Measurements from ENCODE around the gene PEX7. TPM values are rescaled to one million over a fixed set of nuclear protein-coding genes. Genes with fewer than 3 reads are reported as not detected.

Gene PEX7
- total RNA-seq, result 10.6 TPM
- polyA plus RNA-seq (ENCODE audit: insufficient read depth, low read depth, low replicate concordance), result 21.3 TPM
- long read RNA-seq, donor 1, partial matches to known transcripts, result 0 of 1 reads
- long read RNA-seq, donor 1, other reads (novel, unspliced or antisense), result 0 of 1 reads
- long read RNA-seq, donor 2, transcript PEX7-201 (10 exons, 1,464 nt), result major isoform, 5 of 5 reads
- long read RNA-seq, donor 2, partial matches to known transcripts, result 0 of 5 reads
- long read RNA-seq, donor 2, other reads (novel, unspliced or antisense), result 0 of 5 reads
- long read RNA-seq, donor 3, transcript PEX7-201 (10 exons, 1,464 nt), result major isoform, 5 of 5 reads
- long read RNA-seq, donor 3, partial matches to known transcripts, result 0 of 5 reads
- long read RNA-seq, donor 3, other reads (novel, unspliced or antisense), result 0 of 5 reads
- long read RNA-seq, donor 4, transcript PEX7-201 (10 exons, 1,464 nt), result major isoform, 6 of 6 reads
- long read RNA-seq, donor 4, partial matches to known transcripts, result 0 of 6 reads
- long read RNA-seq, donor 4, other reads (novel, unspliced or antisense), result 0 of 6 reads
- long read RNA-seq, donor 5, result 0 reads
- long read RNA-seq, donor 6, partial matches to known transcripts, result 0 of 1 reads
- long read RNA-seq, donor 6, other reads (novel, unspliced or antisense), result 0 of 1 reads
- long read RNA-seq, donor 7, partial matches to known transcripts, result 0 of 8 reads
- long read RNA-seq, donor 7, other reads (novel, unspliced or antisense), result 4 of 8 reads
- long read RNA-seq, donor 8, partial matches to known transcripts, result 0 of 4 reads
- long read RNA-seq, donor 8, other reads (novel, unspliced or antisense), result 0 of 4 reads
- long read RNA-seq, donor 9, partial matches to known transcripts, result 0 of 1 reads
- long read RNA-seq, donor 9, other reads (novel, unspliced or antisense), result 0 of 1 reads
- long read RNA-seq, donor 10, partial matches to known transcripts, result 0 of 3 reads
- long read RNA-seq, donor 10, other reads (novel, unspliced or antisense), result 0 of 3 reads

- peak; percentile 53 for TF ChIP-seq CTCF (IDR thresholded peaks at IDR 0.05; ENCODE audit: borderline replicate concordance, extremely low read depth, insufficient read depth)
- no peak for FAIRE-seq
Measured at GRCh38 chr6:136822376-136823127, at the start of gene PEX7. Gene PEX7, plus strand, starts transcription at chr6:136822592. Its CDS starts 74 bp downstream, at chr6:136822666.

GRCh38 chr6:136772685-136773472 is 49.5 kb upstream of the PEX7 start:
- Histone ChIP-seq H3K9me3 (ENCODE audit: control insufficient read depth in 2 of 3, insufficient read depth in 1 of 3, low read length in 3 of 3) (no peaks in the 10 kb centered on the region), H3K4me3 (ENCODE audit: low read length in 3 of 3) (no peak overlapping the region), H3K9ac (ENCODE audit: low read length in 3 of 3) (peak overlapping the region in 1 of 3 donors; percentile 56), H3K36me3 (ENCODE audit: control insufficient read depth in 2 of 3, insufficient read depth in 3 of 3, low read length in 3 of 3) (no peaks in the 10 kb centered on the region), H3K27me3 (ENCODE audit: control insufficient read depth, insufficient read depth, low read length) (no peaks in the 10 kb centered on the region), H3K27ac (ENCODE audit: low read depth in 2 of 2, low read length in 2 of 2) (peak overlapping the region; percentile 78 to 84), H3K4me1 (ENCODE audit: control insufficient read depth in 2 of 3, insufficient read depth in 2 of 3, low read depth in 1 of 3, low read length in 3 of 3) (peaks cover 0 to 16% (median 13%) of the 10 kb centered on the region in 3 donors)
- DNase-seq, result peak; percentile 66 to 90 (median 83)
- intact Hi-C loops (cut with DNase I), result no loop called here
- TF ChIP-seq CTCF (IDR thresholded peaks at IDR 0.05; ENCODE audit: borderline replicate concordance, extremely low read depth, insufficient read depth), result no peak
- FAIRE-seq, result peak; percentile 37

More at GRCh38 chr6:136822376-136823127, at the start of gene PEX7:
- H3K4me3 ChIP-seq (ENCODE audit: low read length in 3 of 3), result peak within 1 kb of the TSS; percentile 87 to 96 (median 90)
- intact Hi-C loops (cut with DNase I), result no loop called here
- H3K27ac ChIP-seq (ENCODE audit: low read depth in 2 of 2, low read length in 2 of 2), result peak within 1 kb of the TSS; percentile 88 to 95
- peaks cover 0 to 10% (median 4%) of the 10 kb centered on the region in 3 donors for H3K4me1 ChIP-seq (ENCODE audit: control insufficient read depth in 2 of 3, insufficient read depth in 2 of 3, low read depth in 1 of 3, low read length in 3 of 3)
- no peaks in the 10 kb centered on the region for H3K9me3 ChIP-seq (ENCODE audit: control insufficient read depth in 2 of 3, insufficient read depth in 1 of 3, low read length in 3 of 3)
- peak within 1 kb of the TSS; percentile 78 to 94 (median 88) for H3K9ac ChIP-seq (ENCODE audit: low read length in 3 of 3)
- no peaks in the 10 kb centered on the region for H3K27me3 ChIP-seq (ENCODE audit: control insufficient read depth, insufficient read depth, low read length)
- DNase-seq, result peak; percentile 94 to 98 (median 95)
- peaks cover 0 to 10% (median 5%) of the 10 kb centered on the region in 3 donors for H3K36me3 ChIP-seq (ENCODE audit: control insufficient read depth in 2 of 3, insufficient read depth in 3 of 3, low read length in 3 of 3)

- FAIRE-seq (no peak), DNase-seq (no peak)
- Histone ChIP-seq H3K4me1 (ENCODE audit: control insufficient read depth in 2 of 3, insufficient read depth in 2 of 3, low read depth in 1 of 3, low read length in 3 of 3) (peaks cover 0 to 16% (median 13%) of the 10 kb centered on the region in 3 donors), H3K27ac (ENCODE audit: low read depth in 2 of 2, low read length in 2 of 2) (peak overlapping the region; percentile 78 to 84), H3K36me3 (ENCODE audit: control insufficient read depth in 2 of 3, insufficient read depth in 3 of 3, low read length in 3 of 3) (no peaks in the 10 kb centered on the region), H3K9ac (ENCODE audit: low read length in 3 of 3) (peak overlapping the region in 1 of 3 donors; percentile 56), H3K4me3 (ENCODE audit: low read length in 3 of 3) (no peak overlapping the region), H3K27me3 (ENCODE audit: control insufficient read depth, insufficient read depth, low read length) (no peaks in the 10 kb centered on the region), H3K9me3 (ENCODE audit: control insufficient read depth in 2 of 3, insufficient read depth in 1 of 3, low read length in 3 of 3) (no peaks in the 10 kb centered on the region)
- no peak for TF ChIP-seq CTCF (IDR thresholded peaks at IDR 0.05; ENCODE audit: borderline replicate concordance, extremely low read depth, insufficient read depth)
- intact Hi-C loops (cut with DNase I), result no loop called here
Measured at GRCh38 chr6:136773473-136773796, 49.0 kb upstream of the PEX7 start.

All from kidney (tissue), 22 donors.